ENCODE data around the gene KIR2DL3.
"Not testable (repeated sequence)": the region's sequence is repeated elsewhere in the genome, so short reads cannot be mapped to it uniquely, and the experiment has no call there.

The KIR2DL3 gene

DNA sequence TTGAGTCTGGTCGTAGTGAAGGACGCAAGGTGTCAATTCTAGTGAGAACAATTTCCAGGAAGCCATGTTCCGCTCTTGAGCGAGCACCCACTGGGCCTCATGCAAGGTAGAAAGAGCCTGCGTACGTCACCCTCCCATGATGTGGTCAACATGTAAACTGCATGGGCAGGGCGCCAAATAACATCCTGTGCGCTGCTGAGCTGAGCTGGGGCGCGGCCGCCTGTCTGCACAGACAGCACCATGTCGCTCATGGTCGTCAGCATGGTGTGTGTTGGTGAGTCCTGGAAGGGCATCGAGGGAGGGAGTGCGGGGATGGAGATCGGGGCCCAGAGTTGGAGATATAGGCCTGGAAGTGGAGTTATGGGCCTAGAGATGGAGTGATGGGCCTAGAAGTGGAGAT is at the start of gene KIR2DL3:
Gene KIR2DL3 (plus strand): TSS at position 208 of the 400 bp plus-strand sequence. CDS start 33 bp downstream, at position 241.
- DNase-seq = not testable (repeated sequence)

DNA sequence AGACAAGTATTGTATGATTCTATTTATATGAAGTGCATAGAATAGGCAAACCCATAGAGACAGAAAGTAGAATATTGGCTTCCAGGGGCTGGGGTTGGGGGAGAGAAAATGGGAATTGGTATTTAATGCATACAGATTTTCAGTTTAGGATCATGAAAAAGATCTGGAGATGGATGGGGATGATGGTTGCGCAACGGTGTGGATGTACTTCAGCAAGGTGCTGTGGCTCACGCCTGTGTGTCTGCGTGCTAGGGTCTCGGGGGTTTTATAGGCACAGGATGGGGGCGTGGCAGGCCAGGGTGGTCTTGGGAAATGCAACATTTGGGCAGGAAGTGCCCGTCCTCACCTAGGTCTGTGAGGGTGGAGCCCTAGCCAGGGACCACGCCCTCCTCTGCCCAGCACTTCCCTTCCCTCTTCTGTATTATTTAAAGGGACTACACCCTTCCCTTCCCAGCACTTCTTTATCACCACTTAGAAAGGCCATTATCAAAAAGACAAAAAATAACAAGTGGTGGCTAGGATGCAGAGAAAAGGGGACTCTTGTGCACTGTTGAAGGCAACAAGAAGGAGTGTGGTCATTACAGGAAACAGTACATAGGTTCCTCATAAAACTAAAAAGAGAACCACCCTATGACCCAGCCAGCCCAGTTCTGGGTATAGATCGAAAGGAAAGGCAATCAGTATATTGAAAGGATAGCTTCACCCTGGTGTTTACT is 46.6 kb upstream of the KIR2DL3 start:
- DNase-seq = no peak

DNA sequence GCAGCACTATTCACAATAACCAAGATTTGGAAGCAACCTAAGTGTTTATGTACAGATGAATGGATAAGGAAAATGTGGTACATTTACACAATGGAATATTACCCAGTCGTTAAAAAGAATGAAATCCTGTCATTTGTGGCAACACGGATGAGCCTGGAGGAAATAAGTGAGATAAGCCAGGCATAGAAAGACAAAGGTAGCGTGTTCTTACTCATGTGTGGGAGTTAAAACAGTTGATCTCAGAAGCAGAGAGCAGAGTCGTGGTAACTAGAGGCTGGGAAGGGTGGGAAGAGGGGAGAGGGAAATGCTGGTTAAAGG is 46.1 kb upstream of the KIR2DL3 start:
- DNase-seq = no peak

DNA sequence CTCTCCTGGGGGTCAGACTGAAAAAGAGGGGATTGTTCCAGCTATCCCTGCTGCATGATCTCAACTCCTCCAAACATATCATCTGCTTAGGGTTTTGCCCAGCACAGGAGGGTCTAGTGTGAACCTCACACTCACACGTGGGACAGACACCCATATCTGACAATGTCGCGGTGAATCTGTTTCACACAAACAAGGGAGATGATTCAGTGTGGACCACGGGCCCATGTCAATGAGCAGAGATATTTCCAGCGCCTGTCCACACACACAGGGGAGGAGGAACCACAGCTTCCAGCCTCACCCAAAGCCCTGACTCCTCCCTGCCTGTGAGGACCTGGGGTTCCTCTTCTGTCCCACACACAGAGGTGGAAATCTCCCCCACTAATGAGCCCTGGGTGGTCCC is 43.7 kb upstream of the KIR2DL3 start:
- DNase-seq = no peak

DNA sequence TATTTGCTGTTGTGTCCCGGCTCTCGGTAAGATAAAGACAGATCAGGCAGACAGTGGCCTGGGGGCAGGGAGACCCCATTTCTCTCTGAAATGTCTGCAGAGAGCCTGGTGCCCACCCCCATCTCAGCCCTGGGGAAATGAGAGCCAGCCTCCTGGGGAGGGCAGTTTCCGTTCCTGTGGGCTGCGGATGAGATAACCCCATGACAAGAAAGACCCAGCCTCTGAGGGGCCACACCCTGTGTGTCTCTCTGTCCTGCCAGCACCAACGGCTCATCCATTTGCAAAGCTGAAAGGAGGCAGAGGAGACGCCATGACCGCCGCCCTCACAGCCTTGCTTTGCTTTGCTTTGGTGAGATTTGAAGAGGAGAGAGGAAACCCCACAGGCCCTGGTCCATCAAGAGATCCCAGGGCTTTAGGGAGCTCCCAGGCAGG is 42.2 kb upstream of the KIR2DL3 start:
- DNase-seq = no peak

DNA sequence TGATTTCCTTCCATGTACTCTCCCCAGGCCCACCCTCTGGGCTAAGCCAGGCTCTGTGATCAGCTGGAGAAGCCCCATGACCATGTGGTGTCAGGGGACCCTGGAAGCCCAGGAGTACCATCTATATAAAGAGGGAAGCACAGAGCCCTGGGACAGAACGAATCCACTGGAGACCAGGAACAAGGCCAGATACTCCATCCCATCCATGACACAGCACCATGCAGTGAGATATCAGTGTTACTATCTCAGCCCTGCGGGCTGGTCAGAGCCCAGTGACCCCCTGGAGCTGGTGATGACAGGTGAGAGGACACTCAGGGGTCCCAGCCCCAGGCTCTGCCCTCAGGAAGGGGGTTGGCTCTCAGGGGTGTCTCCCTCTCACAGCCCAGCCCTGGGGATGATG is 41.5 kb upstream of the KIR2DL3 start:
- no peak for DNase-seq

DNA sequence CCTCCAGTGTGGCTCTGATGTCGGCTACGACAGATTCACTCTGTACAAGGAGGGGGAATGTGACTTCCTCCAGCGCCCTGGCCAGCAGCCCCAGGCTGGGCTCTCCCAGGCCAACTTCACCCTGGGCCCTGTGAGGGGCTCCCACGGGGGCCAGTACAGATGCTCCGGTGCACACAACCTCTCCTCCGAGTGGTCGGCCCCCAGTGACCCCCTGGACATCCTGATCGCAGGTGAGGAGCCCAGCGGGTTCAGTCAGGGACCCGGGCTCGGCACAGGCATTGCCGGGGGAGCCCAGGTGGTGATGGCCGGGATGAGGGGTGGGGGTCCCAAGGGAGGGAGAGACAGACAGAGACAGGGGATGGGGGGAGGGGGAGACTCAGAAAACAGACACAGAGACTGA is 40.6 kb upstream of the KIR2DL3 start:
- DNase-seq = not testable (repeated sequence)

DNA sequence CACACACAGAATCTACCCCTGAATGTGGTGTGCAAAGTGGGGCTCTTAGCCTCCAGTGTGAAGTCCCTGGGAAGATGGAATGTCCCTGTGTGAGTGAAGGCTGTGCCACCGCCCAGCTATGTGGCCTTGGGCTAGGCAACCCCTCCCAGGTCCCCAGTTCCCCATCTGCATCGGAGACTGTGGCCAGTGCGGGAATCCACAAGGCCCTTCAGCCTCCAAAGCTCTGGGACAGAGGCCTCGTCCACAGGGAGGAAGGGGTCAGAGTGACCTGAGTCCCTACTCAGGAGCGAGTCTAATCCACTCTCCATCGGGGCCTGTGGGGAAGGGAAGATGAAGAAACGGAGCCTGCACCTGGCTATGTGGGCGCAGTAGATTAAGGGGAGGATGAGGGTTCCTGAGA is 33.4 kb upstream of the KIR2DL3 start:
- no peak for DNase-seq

DNA sequence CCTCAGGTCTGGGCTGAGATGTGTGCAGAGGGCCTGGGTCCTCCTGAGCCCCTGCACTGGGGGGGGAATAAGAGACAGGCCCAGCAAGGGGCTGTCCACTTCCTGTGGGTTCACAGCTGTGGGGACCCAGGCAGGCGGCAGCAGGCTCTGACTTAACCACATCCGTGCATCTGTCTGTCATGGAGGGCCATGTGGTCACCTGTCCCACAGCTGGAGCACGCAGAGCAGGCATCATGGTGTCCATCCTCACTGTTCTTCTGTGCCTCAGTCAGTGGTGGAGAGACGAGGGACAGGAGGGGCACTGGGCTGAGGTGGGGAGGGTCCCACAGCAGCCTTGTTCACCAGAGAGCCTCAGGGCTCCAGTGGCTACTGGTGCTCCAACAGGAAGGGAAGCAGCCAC is 30.4 kb upstream of the KIR2DL3 start:
- DNase-seq = peak; percentile 4

DNA sequence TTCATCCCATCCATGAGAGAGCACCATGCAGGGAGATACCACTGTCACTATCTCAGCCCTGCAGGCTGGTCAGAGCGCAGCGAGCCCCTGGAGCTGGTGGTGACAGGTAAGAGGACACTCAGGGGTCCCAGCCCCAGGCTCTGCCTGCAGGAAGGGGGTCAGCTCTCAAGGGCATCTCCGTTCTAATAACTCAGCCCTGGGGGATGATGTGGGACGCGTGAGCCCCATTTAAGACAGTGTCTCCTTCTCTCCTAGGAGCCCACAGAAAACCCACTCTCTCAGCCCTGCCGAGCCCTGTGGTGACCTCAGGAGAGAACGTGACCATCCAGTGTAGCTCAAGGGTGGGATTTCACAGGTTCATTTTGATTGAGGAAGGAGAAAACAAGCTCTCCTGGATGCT is 29.5 kb upstream of the KIR2DL3 start:
- no peak for DNase-seq

DNA sequence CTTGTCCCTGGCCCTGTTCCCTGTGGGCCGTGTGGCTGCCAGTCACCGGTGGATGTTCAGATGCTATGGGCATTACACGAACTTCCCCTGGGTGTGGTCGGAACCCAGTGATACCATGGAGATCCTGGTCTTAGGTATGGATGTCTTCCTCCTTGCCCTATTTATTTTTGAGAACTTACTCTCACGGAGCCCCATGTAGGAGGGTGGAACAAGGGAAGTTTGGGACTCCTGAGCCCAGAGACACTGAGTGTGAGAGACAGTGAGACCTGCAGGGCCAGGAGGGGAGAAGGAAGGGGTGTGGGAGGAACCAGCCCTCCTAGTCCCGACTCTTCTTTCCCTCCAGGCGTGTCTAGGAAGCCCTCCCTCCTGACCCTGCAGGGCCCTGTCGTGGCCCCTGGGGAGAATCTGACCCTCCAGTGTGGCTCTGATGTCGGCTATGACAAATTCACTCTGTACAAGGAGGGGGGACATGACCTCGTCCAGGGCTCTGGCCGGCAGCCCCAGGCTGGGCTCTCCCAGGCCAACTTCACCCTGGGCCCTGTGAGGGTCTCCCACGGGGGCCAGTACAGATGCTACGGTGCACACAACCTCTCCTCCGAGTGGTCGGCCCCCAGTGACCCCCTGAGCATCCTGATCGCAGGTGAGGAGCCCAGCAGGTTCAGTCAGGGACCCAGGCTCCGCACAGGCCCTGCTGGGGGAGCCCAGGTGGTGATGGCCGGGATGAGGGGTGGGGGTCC is 28.9 kb upstream of the KIR2DL3 start:
- no peak for DNase-seq

DNA sequence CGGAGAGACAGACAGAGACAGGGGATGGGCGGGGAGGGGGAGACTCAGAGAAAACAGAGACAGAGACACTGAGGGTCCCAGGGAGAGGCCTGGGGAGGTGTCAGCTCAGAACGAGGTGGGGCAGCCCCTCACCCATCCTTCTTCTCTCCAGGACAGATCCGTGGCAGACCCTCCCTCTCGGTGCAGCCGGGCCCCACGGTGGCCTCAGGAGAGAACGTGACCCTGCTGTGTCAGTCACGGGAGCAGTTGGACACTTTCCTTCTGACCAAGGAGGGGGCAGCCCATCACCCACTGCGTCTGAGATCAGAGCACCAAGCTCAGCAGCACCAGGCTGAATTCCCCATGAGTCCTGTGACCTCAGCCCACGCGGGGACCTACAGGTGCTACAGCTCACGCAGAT is 28.4 kb upstream of the KIR2DL3 start:
- not testable (repeated sequence) for DNase-seq

DNA sequence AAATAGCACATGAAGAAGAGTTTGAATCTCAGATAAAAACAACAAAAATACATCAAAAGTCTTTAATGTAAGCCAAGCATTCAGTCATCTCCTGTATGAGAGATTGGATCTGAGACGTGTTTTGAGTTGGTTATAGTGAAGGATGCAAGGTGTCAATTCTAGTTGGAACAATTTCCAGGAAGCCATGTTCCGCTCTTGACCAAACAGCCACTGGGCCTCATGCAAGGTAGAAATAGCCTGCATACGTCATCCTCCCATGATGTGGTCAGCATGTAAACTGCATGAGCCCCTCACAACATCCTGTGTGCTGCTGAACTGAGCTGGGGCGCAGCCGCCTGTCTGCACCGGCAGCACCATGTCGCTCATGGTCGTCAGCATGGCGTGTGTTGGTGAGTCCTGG is 14.2 kb upstream of the KIR2DL3 start, which contains the start of gene KIR3DL3:
Gene KIR3DL3 (plus strand): TSS at position 301 of the 400 bp plus-strand sequence. CDS start 55 bp downstream, at position 356.
- DNase-seq = no peak

DNA sequence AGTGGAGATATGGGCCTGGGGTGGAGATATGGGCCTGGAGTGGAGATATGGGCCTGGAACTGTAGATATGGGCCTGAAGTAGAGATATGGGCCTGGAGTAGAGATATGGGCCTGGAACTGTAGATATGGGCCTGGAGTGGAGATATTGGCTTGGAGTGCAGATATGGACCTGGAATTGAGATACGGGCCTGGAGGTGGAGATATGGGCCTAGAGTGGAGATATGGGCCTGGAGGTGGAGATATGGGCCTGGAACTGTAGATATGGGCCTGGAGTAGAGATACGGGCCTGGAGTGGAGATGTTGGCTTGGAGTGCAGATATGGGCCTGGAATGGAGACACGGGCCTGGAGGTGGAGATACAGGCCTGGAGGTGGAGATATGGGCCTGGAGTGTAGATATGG is 13.7 kb upstream of the KIR2DL3 start:
- no peak for DNase-seq

DNA sequence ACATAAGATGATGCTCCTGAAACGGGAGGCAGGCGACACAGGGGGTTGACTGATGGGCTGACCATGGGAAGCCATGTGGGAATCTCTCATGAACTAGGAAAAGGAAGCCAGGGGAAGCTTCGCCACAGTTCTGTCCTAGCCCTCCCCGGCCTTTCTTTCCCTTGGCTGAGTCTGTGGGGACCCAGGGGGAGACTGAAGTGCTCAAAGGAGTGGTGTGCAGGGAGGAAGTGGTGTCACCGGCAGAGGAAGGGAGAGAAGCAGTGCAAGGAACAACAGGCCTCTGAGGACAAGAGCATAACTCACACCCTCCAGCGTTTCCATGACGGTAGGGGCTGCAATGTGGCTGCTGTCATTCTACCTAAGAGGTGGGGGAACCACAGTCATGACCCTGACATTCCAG is 13.0 kb upstream of the KIR2DL3 start:
- no peak for DNase-seq

DNA sequence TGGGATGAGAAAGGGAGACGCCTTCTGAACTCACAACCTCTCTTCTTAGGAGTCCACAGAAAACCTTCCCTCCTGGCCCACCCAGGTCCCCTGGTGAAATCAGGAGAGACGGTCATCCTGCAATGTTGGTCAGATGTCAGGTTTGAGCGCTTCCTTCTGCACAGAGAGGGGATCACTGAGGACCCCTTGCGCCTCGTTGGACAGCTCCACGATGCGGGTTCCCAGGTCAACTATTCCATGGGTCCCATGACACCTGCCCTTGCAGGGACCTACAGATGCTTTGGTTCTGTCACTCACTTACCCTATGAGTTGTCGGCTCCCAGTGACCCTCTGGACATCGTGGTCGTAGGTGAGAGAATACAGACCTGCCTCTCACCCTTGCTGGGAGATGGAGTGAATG is 10.8 kb upstream of the KIR2DL3 start:
- DNase-seq = no peak

DNA sequence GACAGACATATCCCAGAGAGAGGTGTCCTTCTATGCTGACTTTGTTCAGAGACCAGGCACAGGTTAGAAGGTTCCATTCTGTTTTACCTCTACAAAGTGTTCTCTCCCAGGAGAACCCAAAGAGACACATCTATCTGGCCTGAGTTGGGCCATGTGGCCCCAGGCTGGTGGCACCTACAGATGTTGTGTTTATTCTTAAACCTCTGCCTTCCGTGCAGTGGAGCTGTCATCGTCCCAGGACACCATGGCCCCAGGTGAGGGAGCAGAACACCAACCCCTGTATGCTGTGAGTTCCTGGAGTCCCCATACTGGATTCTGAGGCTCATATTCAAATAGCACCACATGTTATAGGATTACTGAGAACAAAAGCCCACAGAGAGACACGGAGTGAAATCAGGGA is 10.1 kb upstream of the KIR2DL3 start:
- no peak for DNase-seq

DNA sequence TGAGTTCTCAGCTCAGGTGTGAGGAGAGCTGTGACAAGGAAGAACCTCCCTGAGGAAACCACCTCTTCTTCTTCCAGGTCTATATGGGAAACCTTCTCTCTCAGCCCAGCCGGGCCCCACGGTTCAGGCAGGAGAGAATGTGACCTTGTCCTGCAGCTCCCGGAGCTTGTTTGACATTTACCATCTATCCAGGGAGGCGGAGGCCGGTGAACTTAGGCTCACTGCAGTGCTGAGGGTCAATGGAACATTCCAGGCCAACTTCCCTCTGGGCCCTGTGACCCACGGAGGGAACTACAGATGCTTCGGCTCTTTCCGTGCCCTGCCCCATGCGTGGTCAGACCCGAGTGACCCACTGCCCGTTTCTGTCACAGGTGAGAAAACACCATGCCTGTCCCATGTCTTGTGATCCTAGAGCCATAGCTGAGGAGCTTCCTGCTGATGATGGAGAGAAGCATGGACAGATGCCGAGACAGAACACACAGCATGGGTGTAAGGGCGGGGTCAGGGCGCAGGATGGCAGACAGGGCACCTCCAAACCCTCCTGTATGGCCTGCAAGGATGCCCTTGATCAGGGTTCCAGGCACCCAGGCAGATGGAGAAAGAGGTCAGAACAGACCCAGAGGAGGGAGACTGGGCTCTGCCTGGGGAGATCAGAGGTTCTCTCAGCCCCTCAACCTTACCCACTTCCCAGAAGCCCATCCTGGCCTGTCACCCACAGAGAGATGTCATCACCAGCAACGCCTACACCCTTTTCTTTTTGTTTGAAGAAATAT is 8.7 kb upstream of the KIR2DL3 start:
- no peak for DNase-seq

DNA sequence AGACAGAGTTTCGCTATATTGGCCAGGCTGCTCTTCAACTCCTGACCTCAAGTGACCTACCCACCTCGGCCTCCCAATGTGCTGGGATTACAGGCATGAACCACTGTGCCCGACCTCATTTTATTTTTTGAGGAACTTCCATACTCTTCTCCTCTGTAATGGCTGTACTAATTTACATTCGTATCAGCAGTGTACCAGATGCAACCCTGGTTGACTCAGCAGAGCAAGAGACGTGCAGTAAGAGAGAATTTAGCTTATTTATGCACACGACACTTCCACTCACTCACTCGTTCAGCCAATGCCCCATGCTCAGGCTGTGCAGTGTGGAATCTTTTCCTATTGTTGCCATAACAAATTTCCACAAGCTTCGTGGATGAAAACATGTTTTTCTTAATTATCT is 7.1 kb upstream of the KIR2DL3 start:
- no peak for DNase-seq

DNA sequence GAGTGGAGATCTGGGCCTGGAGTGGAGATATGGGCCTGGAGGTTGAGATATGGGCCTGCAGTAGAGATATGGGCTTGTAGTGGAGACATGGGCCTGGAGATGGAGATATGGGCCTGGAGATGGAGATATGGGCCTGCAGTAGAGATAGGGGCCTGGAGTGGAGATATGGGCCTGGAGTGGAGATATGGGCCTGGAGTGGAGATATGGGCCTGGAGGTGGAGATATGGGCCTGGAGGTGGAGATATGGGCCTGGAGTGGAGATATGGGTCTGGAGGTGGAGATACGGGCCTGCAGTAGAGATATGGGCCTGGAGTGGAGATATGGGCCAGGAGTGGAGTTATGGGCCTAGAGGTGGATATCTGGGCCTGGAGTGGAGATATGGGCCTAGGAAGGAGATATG is 402 bp downstream of the KIR2DL3 start:
- DNase-seq = no peak

DNA sequence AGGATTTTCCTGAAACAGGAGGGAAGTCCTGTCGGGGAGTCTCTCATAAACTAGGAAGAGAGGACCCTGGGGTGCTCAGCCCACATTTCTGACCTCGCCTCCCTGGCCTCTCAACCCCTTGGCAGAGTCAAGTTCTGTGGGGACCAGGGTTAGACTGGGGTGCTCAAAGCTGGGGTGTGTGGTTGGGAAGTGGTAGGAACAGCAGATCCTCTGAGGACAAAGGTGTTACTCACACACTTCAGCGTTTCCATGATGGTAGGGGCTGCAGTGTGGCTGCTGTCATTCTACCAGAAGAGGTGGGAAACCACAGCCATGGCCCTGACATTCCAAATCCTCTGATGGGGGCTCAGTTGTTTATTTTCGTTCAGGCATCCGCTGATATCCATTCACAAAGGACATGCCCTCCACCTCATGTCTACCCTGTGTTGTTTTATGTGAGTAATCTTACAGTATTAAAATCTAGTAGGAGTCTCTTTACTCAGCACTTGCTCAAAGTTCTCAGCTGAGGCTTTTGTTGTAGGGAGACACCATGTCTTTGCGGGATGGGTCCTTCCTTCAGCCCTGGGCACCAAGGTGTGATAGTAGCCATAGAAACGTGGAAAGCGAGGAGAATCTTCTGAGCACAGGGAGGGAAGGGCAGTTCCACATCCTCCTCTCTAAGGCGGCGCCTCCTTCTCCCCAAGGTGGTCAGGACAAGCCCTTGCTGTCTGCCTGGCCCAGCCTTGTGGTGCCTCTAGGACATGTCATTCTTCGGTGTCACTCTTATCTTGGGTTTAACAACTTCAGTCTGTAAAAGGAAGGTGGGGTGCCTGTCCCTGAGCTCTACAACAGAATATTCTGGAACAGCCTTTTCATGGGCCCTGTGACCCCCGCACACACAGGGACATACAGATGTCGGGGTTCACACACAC is 1.5 kb downstream of the KIR2DL3 start:
- DNase-seq = no peak

DNA sequence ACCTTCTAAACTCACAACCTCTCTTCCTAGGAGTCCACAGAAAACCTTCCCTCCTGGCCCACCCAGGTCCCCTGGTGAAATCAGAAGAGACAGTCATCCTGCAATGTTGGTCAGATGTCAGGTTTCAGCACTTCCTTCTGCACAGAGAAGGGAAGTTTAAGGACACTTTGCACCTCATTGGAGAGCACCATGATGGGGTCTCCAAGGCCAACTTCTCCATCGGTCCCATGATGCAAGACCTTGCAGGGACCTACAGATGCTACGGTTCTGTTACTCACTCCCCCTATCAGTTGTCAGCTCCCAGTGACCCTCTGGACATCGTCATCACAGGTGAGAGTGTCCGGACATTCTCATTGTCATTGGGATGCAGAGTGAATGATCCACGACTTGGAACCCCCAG is 3.6 kb downstream of the KIR2DL3 start:
- not testable (repeated sequence) for DNase-seq

DNA sequence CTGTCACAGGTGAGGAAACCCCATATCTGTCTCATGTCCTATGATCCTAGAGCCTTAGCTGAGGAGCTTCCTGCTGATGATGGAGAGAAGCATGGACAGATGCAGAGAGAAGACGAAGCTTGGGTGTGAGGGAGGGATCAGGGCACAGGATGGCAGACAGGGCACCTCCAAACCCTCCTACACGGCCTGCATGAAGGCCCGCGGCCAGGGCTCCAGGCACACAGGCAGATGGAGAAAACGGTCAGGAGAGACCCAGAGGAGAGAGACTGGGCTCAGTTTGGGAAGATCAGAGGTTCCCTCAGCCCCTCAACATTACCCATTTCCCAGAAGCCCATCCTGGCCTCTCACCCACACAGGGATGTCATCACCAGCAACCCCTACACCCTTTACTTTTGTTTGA is 5.8 kb downstream of the KIR2DL3 start:
- not testable (repeated sequence) for DNase-seq

All from CD4-positive, alpha-beta T cell treated with Interleukin-4 for 4 hours (primary cell).